Mesothelial cell of epicardium (in vitro differentiated cells): Measurements from ENCODE around the gene ME1. TPM values are rescaled to one million over a fixed set of nuclear protein-coding genes. Genes with fewer than 3 reads are reported as not detected.

Experiments used
- DNase-seq, 2 experiments: peaks; one replicate each; pipeline ENCODE4 v3.0.0; 2021; ENCODE audit warnings: low spot score in 2 of 2; ENCODE audit not compliant: unreplicated experiment in 2 of 2
- H3K27ac Mint-ChIP-seq: 2 replicates; pipeline ENCODE4 v1.8.0; 2021; ENCODE audit warnings: mixed read lengths
- H3K27me3 Mint-ChIP-seq: 2 replicates; pipeline ENCODE4 v1.8.0; 2021; ENCODE audit warnings: low read depth, mixed read lengths
- H3K36me3 Mint-ChIP-seq: 2 replicates; pipeline ENCODE4 v1.8.0; 2021; ENCODE audit warnings: mixed read lengths
- H3K4me1 Mint-ChIP-seq: 2 replicates; pipeline ENCODE4 v1.8.0; 2021; ENCODE audit warnings: mixed read lengths
- H3K4me3 Mint-ChIP-seq: 2 replicates; pipeline ENCODE4 v1.8.0; 2021; ENCODE audit warnings: mild to moderate bottlenecking, moderate library complexity, mixed read lengths
- H3K9me3 Mint-ChIP-seq: 2 replicates; pipeline ENCODE4 v1.8.0; 2021; ENCODE audit warnings: mixed read lengths
- total RNA-seq: library from RNA; stranded (reverse); gene quantifications from 3 replicates; pipeline ENCODE4 v1.2.1, GENCODE V29; 2021
- TF ChIP-seq, protein P1 (sequence below): fragments of 200-600 bp; sonication (generic); IDR thresholded peaks from one replicate; pipeline ENCODE4 v1.5.0; 2021; ENCODE audit warnings: antibody characterized with exemption; ENCODE audit not compliant: unreplicated experiment

The ME1 gene
- total RNA-seq, 1 donor from 2014 or later = 9.0 TPM

DNA sequence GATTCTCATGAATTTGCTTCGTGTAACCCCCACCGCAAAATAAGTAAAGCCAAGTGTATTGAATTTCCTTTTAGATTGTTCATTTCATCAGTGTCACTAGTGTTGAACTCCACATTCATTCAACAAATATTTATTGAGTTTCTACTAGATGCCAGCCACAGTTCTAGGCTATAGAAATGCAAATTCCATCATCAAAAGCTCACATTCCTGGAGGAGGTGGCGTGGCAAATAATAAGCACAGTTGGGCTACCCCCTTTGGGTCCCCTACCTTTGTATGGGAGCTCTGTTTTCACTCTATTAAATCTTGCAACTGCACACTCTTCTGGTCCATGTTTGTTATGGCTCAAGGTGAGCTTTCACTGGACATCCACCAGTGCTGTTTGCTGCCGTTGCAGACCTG, 12.7 kb upstream of the ME1 start:
- H3K4me1 Mint-ChIP-seq = peaks cover 7% of the 10 kb centered on the region
- no peak overlapping the region for H3K27ac Mint-ChIP-seq
- TF ChIP-seq, protein P1, sequence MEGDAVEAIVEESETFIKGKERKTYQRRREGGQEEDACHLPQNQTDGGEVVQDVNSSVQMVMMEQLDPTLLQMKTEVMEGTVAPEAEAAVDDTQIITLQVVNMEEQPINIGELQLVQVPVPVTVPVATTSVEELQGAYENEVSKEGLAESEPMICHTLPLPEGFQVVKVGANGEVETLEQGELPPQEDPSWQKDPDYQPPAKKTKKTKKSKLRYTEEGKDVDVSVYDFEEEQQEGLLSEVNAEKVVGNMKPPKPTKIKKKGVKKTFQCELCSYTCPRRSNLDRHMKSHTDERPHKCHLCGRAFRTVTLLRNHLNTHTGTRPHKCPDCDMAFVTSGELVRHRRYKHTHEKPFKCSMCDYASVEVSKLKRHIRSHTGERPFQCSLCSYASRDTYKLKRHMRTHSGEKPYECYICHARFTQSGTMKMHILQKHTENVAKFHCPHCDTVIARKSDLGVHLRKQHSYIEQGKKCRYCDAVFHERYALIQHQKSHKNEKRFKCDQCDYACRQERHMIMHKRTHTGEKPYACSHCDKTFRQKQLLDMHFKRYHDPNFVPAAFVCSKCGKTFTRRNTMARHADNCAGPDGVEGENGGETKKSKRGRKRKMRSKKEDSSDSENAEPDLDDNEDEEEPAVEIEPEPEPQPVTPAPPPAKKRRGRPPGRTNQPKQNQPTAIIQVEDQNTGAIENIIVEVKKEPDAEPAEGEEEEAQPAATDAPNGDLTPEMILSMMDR = no peak
- H3K9me3 Mint-ChIP-seq = no peaks in the 10 kb centered on the region
- no peaks in the 10 kb centered on the region for H3K36me3 Mint-ChIP-seq
- no peak for DNase-seq
- no peak overlapping the region for H3K4me3 Mint-ChIP-seq
- H3K27me3 Mint-ChIP-seq = no peaks in the 10 kb centered on the region

DNA sequence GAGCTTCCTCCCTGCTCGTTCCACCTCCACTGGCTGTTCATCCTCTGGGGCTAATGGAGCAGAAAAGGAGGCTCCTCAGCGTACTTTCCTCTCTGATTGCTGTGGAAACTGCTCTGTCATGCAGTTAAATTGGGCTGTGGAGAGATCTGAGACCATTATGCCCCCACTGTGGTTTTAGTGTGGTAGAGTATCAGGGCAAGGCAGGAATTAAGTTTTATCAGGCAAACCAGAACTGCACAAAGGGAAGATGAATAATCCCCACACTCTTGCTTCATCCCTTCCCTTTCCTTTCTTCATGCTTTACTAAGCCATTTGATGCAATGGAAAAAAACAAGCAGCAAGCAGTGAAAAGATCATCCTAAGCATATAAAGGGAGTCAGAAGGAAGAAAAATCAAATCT, 11.9 kb upstream of the ME1 start:
- Mint-ChIP-seq H3K27ac (no peak overlapping the region), H3K4me3 (no peak overlapping the region), H3K27me3 (no peaks in the 10 kb centered on the region), H3K9me3 (no peaks in the 10 kb centered on the region), H3K4me1 (peaks cover 7% of the 10 kb centered on the region), H3K36me3 (no peaks in the 10 kb centered on the region)
- DNase-seq = no peak
- TF ChIP-seq, protein P1 = no peak

DNA sequence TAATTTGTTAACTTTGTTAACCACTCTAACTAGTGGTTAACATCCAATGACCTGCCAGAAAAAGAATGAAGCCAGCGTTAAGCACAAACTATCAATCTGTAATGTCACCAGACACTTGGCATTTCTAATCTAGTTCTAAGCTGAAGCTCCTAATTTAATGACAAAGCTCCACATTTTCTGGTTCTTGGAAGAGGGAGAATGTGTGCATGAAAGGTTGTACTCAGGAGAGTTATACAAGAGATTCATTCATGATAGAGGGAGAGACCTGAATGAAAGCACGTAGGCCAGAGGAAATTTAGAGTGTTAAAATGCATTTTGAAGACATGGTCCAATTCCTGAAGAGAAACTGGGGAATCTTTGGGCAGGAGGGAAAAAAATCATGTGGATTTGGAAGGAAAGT, 8.3 kb upstream of the ME1 start:
- Mint-ChIP-seq H3K36me3 (no peaks in the 10 kb centered on the region), H3K27ac (no peak overlapping the region), H3K27me3 (no peaks in the 10 kb centered on the region), H3K9me3 (no peaks in the 10 kb centered on the region), H3K4me1 (peaks cover 8% of the 10 kb centered on the region), H3K4me3 (no peak overlapping the region)
- no peak for DNase-seq
- TF ChIP-seq, protein P1 = no peak

DNA sequence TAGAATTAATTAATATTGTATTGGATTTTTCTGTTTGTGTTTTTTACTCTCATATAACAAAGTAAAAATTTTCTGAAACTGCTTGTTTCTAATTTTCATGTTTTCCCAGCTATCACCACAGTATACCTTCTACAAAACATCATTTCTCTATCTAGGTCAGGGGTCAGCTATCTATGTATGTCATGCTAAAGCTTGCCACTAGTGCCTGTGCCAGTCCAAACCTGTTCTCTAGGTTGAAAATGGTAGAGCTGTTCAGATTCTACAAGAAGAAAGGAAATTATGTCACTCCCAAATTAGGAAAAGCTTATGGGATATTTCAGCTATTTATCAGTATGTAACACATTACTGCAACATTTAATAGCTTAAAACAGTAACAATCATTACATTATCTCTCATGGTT, 5.8 kb upstream of the ME1 start:
- Mint-ChIP-seq H3K4me3 (no peak overlapping the region), H3K27ac (no peak overlapping the region), H3K27me3 (no peaks in the 10 kb centered on the region), H3K36me3 (no peaks in the 10 kb centered on the region), H3K4me1 (peaks cover 12% of the 10 kb centered on the region), H3K9me3 (no peaks in the 10 kb centered on the region)
- TF ChIP-seq, protein P1 = no peak
- DNase-seq = no peak

DNA sequence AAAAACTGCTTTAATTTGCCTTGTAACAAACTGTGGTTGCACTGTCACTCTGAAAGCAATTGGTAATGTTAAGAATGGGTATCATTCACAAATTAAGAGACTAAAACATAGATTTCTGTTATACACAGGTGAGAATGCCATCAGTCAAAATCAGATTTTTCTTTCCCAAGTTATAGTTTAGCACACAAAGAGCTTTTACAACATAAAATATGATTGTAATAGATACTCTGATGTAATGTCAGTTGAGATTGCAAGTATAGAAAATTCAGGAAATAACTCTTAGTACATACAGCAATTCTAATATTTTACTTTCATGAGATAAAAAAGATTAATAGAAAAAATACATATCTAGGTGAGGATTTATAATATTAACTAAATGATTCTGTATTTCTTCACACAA, 2.3 kb upstream of the ME1 start:
- H3K4me3 Mint-ChIP-seq = no peak overlapping the region
- DNase-seq = no peak
- no peaks in the 10 kb centered on the region for H3K9me3 Mint-ChIP-seq
- TF ChIP-seq, protein P1 = no peak
- H3K4me1 Mint-ChIP-seq = peaks cover 30% of the 10 kb centered on the region
- H3K27me3 Mint-ChIP-seq = no peaks in the 10 kb centered on the region
- no peak overlapping the region for H3K27ac Mint-ChIP-seq
- H3K36me3 Mint-ChIP-seq = no peaks in the 10 kb centered on the region

DNA sequence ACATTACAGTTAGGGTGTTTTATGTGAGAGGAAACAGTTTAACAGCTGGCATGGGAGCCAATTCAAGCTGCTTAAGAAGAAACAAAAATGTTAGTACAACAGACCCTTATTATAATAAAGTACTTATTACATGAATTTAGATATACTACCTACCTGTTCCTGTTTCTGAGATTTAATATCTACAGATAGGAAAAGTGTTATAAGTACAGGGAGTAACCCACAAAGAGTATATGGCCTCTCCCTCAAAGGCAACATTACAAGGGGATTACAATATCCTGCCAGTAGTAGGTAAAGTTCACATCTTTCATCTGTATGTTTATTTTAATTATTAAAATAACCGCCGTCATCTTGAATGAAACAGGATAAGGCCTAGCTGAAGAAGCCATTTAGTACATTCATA, 1.8 kb upstream of the ME1 start:
- Mint-ChIP-seq H3K36me3 (no peaks in the 10 kb centered on the region), H3K27ac (no peak overlapping the region), H3K9me3 (no peaks in the 10 kb centered on the region), H3K27me3 (no peaks in the 10 kb centered on the region), H3K4me3 (peak overlapping the region; percentile 83), H3K4me1 (peaks cover 30% of the 10 kb centered on the region)
- DNase-seq = no peak
- TF ChIP-seq, protein P1 = no peak
